ENCODE measurements around the gene SLC39A6.
"Not testable (repeated sequence)": the region's sequence is repeated elsewhere in the genome, so short reads cannot be mapped to it uniquely, and the experiment has no call there.

The SLC39A6 gene

GRCh38 chr18:36176177-36176584, 47.0 kb upstream of the SLC39A6 start:
- TF ChIP-seq CREB5 (CRISPR knock-in tag; IDR thresholded peaks at IDR 0.05; ENCODE audit: low read depth) (no peak), PATZ1 (CRISPR knock-in tag; IDR thresholded peaks at IDR 0.05; ENCODE audit: borderline replicate concordance) (no peak), RARB (CRISPR knock-in tag; IDR thresholded peaks at IDR 0.05) (no peak), BACH2 (CRISPR knock-in tag; IDR thresholded peaks at IDR 0.05; ENCODE audit: borderline replicate concordance) (no peak)
- no peak for ATAC-seq

GRCh38 chr18:36175481-36175880, 46.3 kb upstream of the SLC39A6 start:
- TF ChIP-seq ZFP3 (CRISPR knock-in tag; IDR thresholded peaks at IDR 0.05) (no peak), POU6F1 (CRISPR knock-in tag; IDR thresholded peaks at IDR 0.05; ENCODE audit: borderline replicate concordance, low read depth) (no peak), TOX (CRISPR knock-in tag; IDR thresholded peaks at IDR 0.05; ENCODE audit: borderline replicate concordance) (no peak), TCF4 (CRISPR knock-in tag; IDR thresholded peaks at IDR 0.05; ENCODE audit: borderline replicate concordance) (no peak), ZNF8 (CRISPR knock-in tag; IDR thresholded peaks at IDR 0.05) (no peak), GLIS3 (CRISPR knock-in tag; IDR thresholded peaks at IDR 0.05) (no peak), ESRRG (CRISPR knock-in tag; IDR thresholded peaks at IDR 0.05) (no peak), PPARA (CRISPR knock-in tag; IDR thresholded peaks at IDR 0.05; ENCODE audit: borderline replicate concordance) (no peak), ZNF70 (CRISPR knock-in tag; IDR thresholded peaks at IDR 0.05) (no peak), CSDC2 (CRISPR knock-in tag; IDR thresholded peaks at IDR 0.05) (no peak), CREB5 (CRISPR knock-in tag; IDR thresholded peaks at IDR 0.05; ENCODE audit: low read depth) (no peak), PATZ1 (CRISPR knock-in tag; IDR thresholded peaks at IDR 0.05; ENCODE audit: borderline replicate concordance) (no peak), TSHZ2 (CRISPR knock-in tag; IDR thresholded peaks at IDR 0.05) (no peak), RARB (CRISPR knock-in tag; IDR thresholded peaks at IDR 0.05) (no peak), ZC3H10 (CRISPR knock-in tag; IDR thresholded peaks at IDR 0.05) (no peak), BACH2 (CRISPR knock-in tag; IDR thresholded peaks at IDR 0.05; ENCODE audit: borderline replicate concordance) (no peak), ZNF565 (CRISPR knock-in tag; conservative IDR thresholded peaks at IDR 0.05; ENCODE audit: low read depth) (no peak), ZFP30 (CRISPR knock-in tag; IDR thresholded peaks at IDR 0.05) (no peak)
- ATAC-seq = no peak

GRCh38 chr18:36169938-36170337, 40.8 kb upstream of the SLC39A6 start:
- TF ChIP-seq ZNF8 (CRISPR knock-in tag; IDR thresholded peaks at IDR 0.05) = no peak
- TF ChIP-seq PPARA (CRISPR knock-in tag; IDR thresholded peaks at IDR 0.05; ENCODE audit: borderline replicate concordance) = no peak
- TF ChIP-seq GLIS3 (CRISPR knock-in tag; IDR thresholded peaks at IDR 0.05) = no peak
- no peak for TF ChIP-seq CREB5 (CRISPR knock-in tag; IDR thresholded peaks at IDR 0.05; ENCODE audit: low read depth)
- no peak for TF ChIP-seq ZNF565 (CRISPR knock-in tag; conservative IDR thresholded peaks at IDR 0.05; ENCODE audit: low read depth)
- TF ChIP-seq ESRRG (CRISPR knock-in tag; IDR thresholded peaks at IDR 0.05) = no peak
- no peak for TF ChIP-seq CSRNP3 (CRISPR knock-in tag; IDR thresholded peaks at IDR 0.05)
- no peak for TF ChIP-seq ZFP30 (CRISPR knock-in tag; IDR thresholded peaks at IDR 0.05)
- no peak for TF ChIP-seq OSR1 (CRISPR knock-in tag; IDR thresholded peaks at IDR 0.05)
- no peak for TF ChIP-seq ZNF70 (CRISPR knock-in tag; IDR thresholded peaks at IDR 0.05)
- ATAC-seq = no peak

- ATAC-seq = not testable (repeated sequence)
Measured at GRCh38 chr18:36168296-36168695, 39.2 kb upstream of the SLC39A6 start.
